NB4 (cell line): Measurements from ENCODE around the gene ATP13A4.

Experiments used
- CTCF ChIP-seq: IDR thresholded peaks from one replicate; pipeline ENCODE4 v1.5.1; 2012; ENCODE audit warnings: low read depth, low read length
- MYC ChIP-seq: IDR thresholded peaks from 2 replicates; pipeline ENCODE4 v1.6.1; 2011; ENCODE audit warnings: low read depth, low read length
- POLR2A ChIP-seq: IDR thresholded peaks from 2 replicates; pipeline ENCODE4 v1.6.1; 2011; ENCODE audit warnings: mild to moderate bottlenecking; ENCODE audit not compliant: insufficient read length; ENCODE audit errors: extremely low read depth

- TF ChIP-seq CTCF (no peak), POLR2A (no peak), MYC (no peak)
Observed at GRCh38 chr3:193389335-193389734, 165.4 kb downstream of the ATP13A4 start.
